Nucleus accumbens (tissue), 56 donors: ENCODE measurements around the gene EMID1.
A peak's percentile ranks its signal among the peaks of the same experiment; 100 is the strongest.

ENCODE experiments used
- DNase-seq, 56 donors: peaks; one replicate each; lab custom pipeline; 2025; lab: John Stamatoyannopoulos, UW

Gene EMID1

GRCh38 chr22:29205594-29206371 is at the start of gene EMID1:
EMID1 (plus strand) TSS chr22:29205896; CDS start chr22:29206039, 143 bp downstream.
- peak in 4 of 56 donors; percentile 15 to 65 (median 29) for DNase-seq

GRCh38 chr22:29155966-29156365 is 49.7 kb upstream of the EMID1 start:
- no peak for DNase-seq

- peak in 3 of 56 donors; percentile 23 to 35 (median 26) for DNase-seq
Measured at GRCh38 chr22:29156507-29156906, 49.2 kb upstream of the EMID1 start.

GRCh38 chr22:29157759-29158535 is 47.7 kb upstream of the EMID1 start:
- DNase-seq = no peak

GRCh38 chr22:29158546-29158945 is 47.1 kb upstream of the EMID1 start:
- no peak for DNase-seq

- DNase-seq = no peak
Measured at GRCh38 chr22:29163808-29164207, 41.9 kb upstream of the EMID1 start.

GRCh38 chr22:29165321-29166060 is 40.2 kb upstream of the EMID1 start:
- no peak for DNase-seq

- DNase-seq = no peak
Measured at GRCh38 chr22:29166180-29166579, 39.5 kb upstream of the EMID1 start.

GRCh38 chr22:29167032-29167911 is 38.4 kb upstream of the EMID1 start:
- DNase-seq = no peak

GRCh38 chr22:29171721-29172120 is 34.0 kb upstream of the EMID1 start:
- no peak for DNase-seq

GRCh38 chr22:29172216-29172615 is 33.5 kb upstream of the EMID1 start:
- no peak for DNase-seq

- DNase-seq = no peak
Measured at GRCh38 chr22:29175312-29175835, 30.3 kb upstream of the EMID1 start.

- DNase-seq = peak in 3 of 56 donors; percentile 13 to 43 (median 25)
Measured at GRCh38 chr22:29183971-29184848, 21.5 kb upstream of the EMID1 start.

- peak in 1 of 56 donors; percentile 43 for DNase-seq
Measured at GRCh38 chr22:29184849-29185490, 20.7 kb upstream of the EMID1 start.

GRCh38 chr22:29186302-29186701 is 19.4 kb upstream of the EMID1 start:
- no peak for DNase-seq

- peak in 1 of 56 donors; percentile 21 for DNase-seq
Measured at GRCh38 chr22:29187831-29188230, 17.9 kb upstream of the EMID1 start.

- no peak for DNase-seq
Measured at GRCh38 chr22:29190051-29190450, 15.6 kb upstream of the EMID1 start.

- DNase-seq = no peak
Measured at GRCh38 chr22:29190918-29191317, 14.8 kb upstream of the EMID1 start.
